Measurements from ENCODE around the gene MAST4.

The MAST4 gene

GRCh38 chr5:66967826-66968262 lies 371.7 kb downstream of the MAST4 start:
- Histone ChIP-seq H3K4me1 (peaks cover 23% of the 10 kb centered on the region), H3K4me2 (ENCODE audit: low read length) (no peak overlapping the region), H3K4me3 (ENCODE audit: low read depth, low read length) (no peak overlapping the region), H3K36me3 (ENCODE audit: control insufficient read depth, insufficient read depth, low read length) (no peaks in the 10 kb centered on the region), H3K79me2 (peaks cover 26% of the 10 kb centered on the region), H3K27ac (no peak overlapping the region), H3K27me3 (ENCODE audit: control insufficient read depth, insufficient read depth, low read length) (no peaks in the 10 kb centered on the region), H3K9me3 (ENCODE audit: control insufficient read depth, low read length) (no peaks in the 10 kb centered on the region), H3K9ac (no peak overlapping the region), H2AFZ (no peak overlapping the region)
- TF ChIP-seq CTCF (IDR thresholded peaks at IDR 0.05), result no peak

GRCh38 chr5:66969484-66969883 lies 373.3 kb downstream of the MAST4 start:
- no peak overlapping the region for H2AFZ ChIP-seq
- H3K4me1 ChIP-seq, result peaks cover 23% of the 10 kb centered on the region
- H3K79me2 ChIP-seq, result peaks cover 26% of the 10 kb centered on the region
- no peak overlapping the region for H3K9ac ChIP-seq
- H3K36me3 ChIP-seq (ENCODE audit: control insufficient read depth, insufficient read depth, low read length), result no peaks in the 10 kb centered on the region
- TF ChIP-seq CTCF (IDR thresholded peaks at IDR 0.05), result no peak
- H3K27ac ChIP-seq, result no peak overlapping the region
- H3K27me3 ChIP-seq (ENCODE audit: control insufficient read depth, insufficient read depth, low read length), result no peaks in the 10 kb centered on the region
- H3K4me3 ChIP-seq (ENCODE audit: low read depth, low read length), result no peak overlapping the region
- no peak overlapping the region for H3K4me2 ChIP-seq (ENCODE audit: low read length)
- H3K9me3 ChIP-seq (ENCODE audit: control insufficient read depth, low read length), result no peaks in the 10 kb centered on the region

GRCh38 chr5:66969963-66970362 lies 373.8 kb downstream of the MAST4 start:
- peaks cover 26% of the 10 kb centered on the region for H3K79me2 ChIP-seq
- no peak overlapping the region for H3K4me3 ChIP-seq (ENCODE audit: low read depth, low read length)
- no peak for TF ChIP-seq CTCF (IDR thresholded peaks at IDR 0.05)
- no peak overlapping the region for H2AFZ ChIP-seq
- H3K9me3 ChIP-seq (ENCODE audit: control insufficient read depth, low read length), result no peaks in the 10 kb centered on the region
- H3K36me3 ChIP-seq (ENCODE audit: control insufficient read depth, insufficient read depth, low read length), result no peaks in the 10 kb centered on the region
- no peak overlapping the region for H3K9ac ChIP-seq
- no peak overlapping the region for H3K27ac ChIP-seq
- no peaks in the 10 kb centered on the region for H3K27me3 ChIP-seq (ENCODE audit: control insufficient read depth, insufficient read depth, low read length)
- no peak overlapping the region for H3K4me2 ChIP-seq (ENCODE audit: low read length)
- H3K4me1 ChIP-seq, result peaks cover 23% of the 10 kb centered on the region

GRCh38 chr5:66972004-66972403 lies 375.8 kb downstream of the MAST4 start:
- Histone ChIP-seq H3K79me2 (peaks cover 36% of the 10 kb centered on the region), H2AFZ (no peak overlapping the region), H3K9me3 (ENCODE audit: control insufficient read depth, low read length) (no peaks in the 10 kb centered on the region), H3K9ac (no peak overlapping the region), H3K4me1 (peaks cover 23% of the 10 kb centered on the region), H3K36me3 (ENCODE audit: control insufficient read depth, insufficient read depth, low read length) (no peaks in the 10 kb centered on the region), H3K4me3 (ENCODE audit: low read depth, low read length) (no peak overlapping the region), H3K27me3 (ENCODE audit: control insufficient read depth, insufficient read depth, low read length) (no peaks in the 10 kb centered on the region), H3K27ac (no peak overlapping the region), H3K4me2 (ENCODE audit: low read length) (no peak overlapping the region)
- no peak for TF ChIP-seq CTCF (IDR thresholded peaks at IDR 0.05)

- H3K36me3 ChIP-seq (ENCODE audit: control insufficient read depth, insufficient read depth, low read length), result no peaks in the 10 kb centered on the region
These were observed 378.1 kb downstream of the MAST4 start for GRCh38 chr5:66974256-66974655.

More at GRCh38 chr5:66974256-66974655, 378.1 kb downstream of the MAST4 start:
- no peak overlapping the region for H3K4me3 ChIP-seq (ENCODE audit: low read depth, low read length)
- no peaks in the 10 kb centered on the region for H3K27me3 ChIP-seq (ENCODE audit: control insufficient read depth, insufficient read depth, low read length)
- no peak overlapping the region for H2AFZ ChIP-seq
- H3K9me3 ChIP-seq (ENCODE audit: control insufficient read depth, low read length), result no peaks in the 10 kb centered on the region
- no peak overlapping the region for H3K4me2 ChIP-seq (ENCODE audit: low read length)
- H3K79me2 ChIP-seq, result peaks cover 36% of the 10 kb centered on the region
- no peak overlapping the region for H3K9ac ChIP-seq
- peaks cover 22% of the 10 kb centered on the region for H3K4me1 ChIP-seq
- TF ChIP-seq CTCF (IDR thresholded peaks at IDR 0.05), result no peak
- H3K27ac ChIP-seq, result no peak overlapping the region
